ENCODE measurements around the gene CACNA1C.

The CACNA1C gene

GRCh38 chr12:2583642-2584401 lies 531.0 kb downstream of the CACNA1C start:
- peaks cover 0 to 4% (median 0%) of the 10 kb centered on the region in 5 donors for H3K27me3 ChIP-seq (ENCODE audit: control insufficient read depth in 5 of 5, insufficient read depth in 4 of 5, low read length in 5 of 5)
- no peaks in the 10 kb centered on the region for H3K9me3 ChIP-seq (ENCODE audit: control insufficient read depth in 5 of 5, low read length in 5 of 5)
- peaks cover 0 to 11% (median 4%) of the 10 kb centered on the region in 5 donors for H3K4me1 ChIP-seq (ENCODE audit: control insufficient read depth in 5 of 5, insufficient read depth in 5 of 5, low read length in 5 of 5)
- H3K36me3 ChIP-seq (ENCODE audit: control insufficient read depth in 5 of 5, insufficient read depth in 5 of 5, low read length in 5 of 5): peaks cover 0 to 3% (median 0%) of the 10 kb centered on the region in 5 donors
- no peak overlapping the region for H3K9ac ChIP-seq (ENCODE audit: low read length in 5 of 5)
- no peak overlapping the region for H3K27ac ChIP-seq (ENCODE audit: low read depth, low read length)
- H3K4me3 ChIP-seq (ENCODE audit: low read depth in 1 of 5, low read length in 5 of 5): no peak overlapping the region

- H3K27me3 ChIP-seq (ENCODE audit: control insufficient read depth in 5 of 5, insufficient read depth in 4 of 5, low read length in 5 of 5): peaks cover 0 to 4% (median 0%) of the 10 kb centered on the region in 5 donors
- H3K9ac ChIP-seq (ENCODE audit: low read length in 5 of 5): peak overlapping the region in 1 of 5 donors; percentile 28
- no peak overlapping the region for H3K27ac ChIP-seq (ENCODE audit: low read depth, low read length)
- H3K4me3 ChIP-seq (ENCODE audit: low read depth in 1 of 5, low read length in 5 of 5): no peak overlapping the region
- H3K4me1 ChIP-seq (ENCODE audit: control insufficient read depth in 5 of 5, insufficient read depth in 5 of 5, low read length in 5 of 5): peaks cover 0 to 11% (median 4%) of the 10 kb centered on the region in 5 donors
- peaks cover 0 to 3% (median 3%) of the 10 kb centered on the region in 5 donors for H3K36me3 ChIP-seq (ENCODE audit: control insufficient read depth in 5 of 5, insufficient read depth in 5 of 5, low read length in 5 of 5)
- peaks cover 0 to 2% (median under 1%) of the 10 kb centered on the region in 5 donors for H3K9me3 ChIP-seq (ENCODE audit: control insufficient read depth in 5 of 5, low read length in 5 of 5)
These were observed 533.6 kb downstream of the CACNA1C start for GRCh38 chr12:2586156-2587038.

GRCh38 chr12:2588345-2588744 lies 535.6 kb downstream of the CACNA1C start:
- Histone ChIP-seq H3K4me3 (ENCODE audit: low read depth in 1 of 5, low read length in 5 of 5) (no peak overlapping the region), H3K27me3 (ENCODE audit: control insufficient read depth in 5 of 5, insufficient read depth in 4 of 5, low read length in 5 of 5) (peaks cover 0 to 4% (median 0%) of the 10 kb centered on the region in 5 donors), H3K9ac (ENCODE audit: low read length in 5 of 5) (no peak overlapping the region), H3K4me1 (ENCODE audit: control insufficient read depth in 5 of 5, insufficient read depth in 5 of 5, low read length in 5 of 5) (peaks cover 0 to 6% (median 1%) of the 10 kb centered on the region in 5 donors), H3K27ac (ENCODE audit: low read depth, low read length) (no peak overlapping the region), H3K36me3 (ENCODE audit: control insufficient read depth in 5 of 5, insufficient read depth in 5 of 5, low read length in 5 of 5) (peaks cover 0 to 7% (median 3%) of the 10 kb centered on the region in 5 donors), H3K9me3 (ENCODE audit: control insufficient read depth in 5 of 5, low read length in 5 of 5) (peaks cover 0 to 19% (median 10%) of the 10 kb centered on the region in 5 donors)

- peaks cover 4 to 26% (median 17%) of the 10 kb centered on the region in 5 donors for H3K9me3 ChIP-seq (ENCODE audit: control insufficient read depth in 5 of 5, low read length in 5 of 5)
- H3K9ac ChIP-seq (ENCODE audit: low read length in 5 of 5): no peak overlapping the region
- H3K27me3 ChIP-seq (ENCODE audit: control insufficient read depth in 5 of 5, insufficient read depth in 4 of 5, low read length in 5 of 5): no peaks in the 10 kb centered on the region
- H3K36me3 ChIP-seq (ENCODE audit: control insufficient read depth in 5 of 5, insufficient read depth in 5 of 5, low read length in 5 of 5): peaks cover 0 to 7% (median 3%) of the 10 kb centered on the region in 5 donors
- H3K27ac ChIP-seq (ENCODE audit: low read depth, low read length): no peak overlapping the region
- H3K4me3 ChIP-seq (ENCODE audit: low read depth in 1 of 5, low read length in 5 of 5): no peak overlapping the region
- H3K4me1 ChIP-seq (ENCODE audit: control insufficient read depth in 5 of 5, insufficient read depth in 5 of 5, low read length in 5 of 5): no peaks in the 10 kb centered on the region
These were observed 536.6 kb downstream of the CACNA1C start for GRCh38 chr12:2589381-2589780.

- Histone ChIP-seq H3K27ac (ENCODE audit: low read depth, low read length) (no peak overlapping the region), H3K4me3 (ENCODE audit: low read depth in 1 of 5, low read length in 5 of 5) (no peak overlapping the region), H3K36me3 (ENCODE audit: control insufficient read depth in 5 of 5, insufficient read depth in 5 of 5, low read length in 5 of 5) (peaks cover 0 to 17% (median 5%) of the 10 kb centered on the region in 5 donors), H3K9ac (ENCODE audit: low read length in 5 of 5) (no peak overlapping the region), H3K9me3 (ENCODE audit: control insufficient read depth in 5 of 5, low read length in 5 of 5) (peaks cover 12 to 35% (median 27%) of the 10 kb centered on the region in 5 donors), H3K4me1 (ENCODE audit: control insufficient read depth in 5 of 5, insufficient read depth in 5 of 5, low read length in 5 of 5) (no peaks in the 10 kb centered on the region), H3K27me3 (ENCODE audit: control insufficient read depth in 5 of 5, insufficient read depth in 4 of 5, low read length in 5 of 5) (peaks cover 0 to 2% (median 0%) of the 10 kb centered on the region in 5 donors)
These were observed 540.3 kb downstream of the CACNA1C start for GRCh38 chr12:2593045-2593444.

- Histone ChIP-seq H3K27me3 (ENCODE audit: control insufficient read depth in 5 of 5, insufficient read depth in 4 of 5, low read length in 5 of 5) (peaks cover 0 to 2% (median 0%) of the 10 kb centered on the region in 5 donors), H3K4me1 (ENCODE audit: control insufficient read depth in 5 of 5, insufficient read depth in 5 of 5, low read length in 5 of 5) (no peaks in the 10 kb centered on the region), H3K9me3 (ENCODE audit: control insufficient read depth in 5 of 5, low read length in 5 of 5) (peaks cover 12 to 32% (median 26%) of the 10 kb centered on the region in 5 donors), H3K36me3 (ENCODE audit: control insufficient read depth in 5 of 5, insufficient read depth in 5 of 5, low read length in 5 of 5) (peaks cover 0 to 16% (median 4%) of the 10 kb centered on the region in 5 donors), H3K27ac (ENCODE audit: low read depth, low read length) (no peak overlapping the region), H3K4me3 (ENCODE audit: low read depth in 1 of 5, low read length in 5 of 5) (no peak overlapping the region), H3K9ac (ENCODE audit: low read length in 5 of 5) (no peak overlapping the region)
These were observed 543.7 kb downstream of the CACNA1C start for GRCh38 chr12:2596441-2596840.

- H3K36me3 ChIP-seq (ENCODE audit: control insufficient read depth in 5 of 5, insufficient read depth in 5 of 5, low read length in 5 of 5): peaks cover 0 to 6% (median 0%) of the 10 kb centered on the region in 5 donors
- H3K4me1 ChIP-seq (ENCODE audit: control insufficient read depth in 5 of 5, insufficient read depth in 5 of 5, low read length in 5 of 5): no peaks in the 10 kb centered on the region
- no peak overlapping the region for H3K27ac ChIP-seq (ENCODE audit: low read depth, low read length)
- H3K9me3 ChIP-seq (ENCODE audit: control insufficient read depth in 5 of 5, low read length in 5 of 5): no peaks in the 10 kb centered on the region
- H3K27me3 ChIP-seq (ENCODE audit: control insufficient read depth in 5 of 5, insufficient read depth in 4 of 5, low read length in 5 of 5): no peaks in the 10 kb centered on the region
- H3K4me3 ChIP-seq (ENCODE audit: low read depth in 1 of 5, low read length in 5 of 5): no peak overlapping the region
- no peak overlapping the region for H3K9ac ChIP-seq (ENCODE audit: low read length in 5 of 5)
These were observed 552.5 kb downstream of the CACNA1C start for GRCh38 chr12:2605301-2605700.

GRCh38 chr12:2606186-2606910 lies 553.6 kb downstream of the CACNA1C start:
- H3K27ac ChIP-seq (ENCODE audit: low read depth, low read length): no peak overlapping the region
- H3K9me3 ChIP-seq (ENCODE audit: control insufficient read depth in 5 of 5, low read length in 5 of 5): no peaks in the 10 kb centered on the region
- no peak overlapping the region for H3K9ac ChIP-seq (ENCODE audit: low read length in 5 of 5)
- peaks cover 0 to 9% (median under 1%) of the 10 kb centered on the region in 5 donors for H3K36me3 ChIP-seq (ENCODE audit: control insufficient read depth in 5 of 5, insufficient read depth in 5 of 5, low read length in 5 of 5)
- peaks cover 0 to 3% (median 0%) of the 10 kb centered on the region in 5 donors for H3K27me3 ChIP-seq (ENCODE audit: control insufficient read depth in 5 of 5, insufficient read depth in 4 of 5, low read length in 5 of 5)
- H3K4me1 ChIP-seq (ENCODE audit: control insufficient read depth in 5 of 5, insufficient read depth in 5 of 5, low read length in 5 of 5): no peaks in the 10 kb centered on the region
- no peak overlapping the region for H3K4me3 ChIP-seq (ENCODE audit: low read depth in 1 of 5, low read length in 5 of 5)

GRCh38 chr12:2607881-2608607 lies 555.3 kb downstream of the CACNA1C start:
- Histone ChIP-seq H3K4me1 (ENCODE audit: control insufficient read depth in 5 of 5, insufficient read depth in 5 of 5, low read length in 5 of 5) (no peaks in the 10 kb centered on the region), H3K4me3 (ENCODE audit: low read depth in 1 of 5, low read length in 5 of 5) (no peak overlapping the region), H3K27ac (ENCODE audit: low read depth, low read length) (no peak overlapping the region), H3K36me3 (ENCODE audit: control insufficient read depth in 5 of 5, insufficient read depth in 5 of 5, low read length in 5 of 5) (peaks cover 0 to 9% (median 4%) of the 10 kb centered on the region in 5 donors), H3K9me3 (ENCODE audit: control insufficient read depth in 5 of 5, low read length in 5 of 5) (no peaks in the 10 kb centered on the region), H3K27me3 (ENCODE audit: control insufficient read depth in 5 of 5, insufficient read depth in 4 of 5, low read length in 5 of 5) (peaks cover 0 to 3% (median 0%) of the 10 kb centered on the region in 5 donors), H3K9ac (ENCODE audit: low read length in 5 of 5) (no peak overlapping the region)
